GM04503 (cell line): ENCODE results near the gene FHIT.

Experiments used
- DNase-seq: peaks from one replicate; pipeline ENCODE4 v3.0.0-alpha.2; 2012; ENCODE audit warnings: low read depth

FHIT gene

DNA sequence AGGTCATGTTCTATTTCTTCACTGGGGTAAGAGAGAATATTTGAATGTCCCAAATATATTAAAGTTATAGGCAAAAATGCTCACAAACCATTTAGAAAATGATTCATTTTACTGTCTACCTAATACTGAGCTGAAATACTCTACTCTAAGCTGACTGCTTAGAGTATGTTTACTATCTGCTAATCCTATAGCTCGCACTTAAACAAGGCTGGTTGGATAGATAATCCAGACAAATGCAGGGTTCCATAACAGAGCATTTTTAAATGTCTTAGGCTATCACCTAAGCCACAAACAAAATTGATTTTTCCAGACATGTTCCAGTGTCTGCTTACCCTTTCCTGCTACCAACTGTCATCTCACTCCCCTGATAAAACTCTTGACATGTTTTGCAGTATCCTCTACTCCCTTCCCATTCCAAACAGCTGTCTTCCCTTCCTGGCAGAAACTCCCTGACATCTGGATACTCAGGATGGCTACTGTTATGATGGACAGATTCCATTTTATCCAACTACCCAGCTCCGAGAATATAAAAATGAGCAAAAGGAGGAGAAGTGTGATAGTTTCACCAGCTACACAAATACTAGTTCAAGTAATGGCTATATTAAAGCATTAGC, 1034.7 kb downstream of the FHIT start:
- no peak for DNase-seq

DNA sequence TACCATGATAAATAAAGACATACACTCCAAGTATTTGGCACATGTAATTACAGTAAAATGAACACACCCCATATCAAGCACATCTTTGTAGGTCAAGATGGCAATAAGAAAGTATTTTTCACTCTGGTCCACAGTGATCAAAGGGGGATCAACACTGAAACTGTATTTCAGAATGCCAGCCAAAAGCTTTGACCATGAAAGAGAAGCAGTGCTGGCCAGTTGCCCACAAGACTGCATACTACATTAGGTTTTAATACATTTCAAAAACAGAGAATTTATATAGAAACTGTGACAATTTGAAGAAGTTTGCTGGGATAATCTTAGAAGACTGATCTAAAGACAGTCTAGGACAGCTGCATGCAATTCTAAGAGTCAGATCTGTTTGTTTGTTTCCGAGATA, 1035.3 kb downstream of the FHIT start:
- DNase-seq = no peak

DNA sequence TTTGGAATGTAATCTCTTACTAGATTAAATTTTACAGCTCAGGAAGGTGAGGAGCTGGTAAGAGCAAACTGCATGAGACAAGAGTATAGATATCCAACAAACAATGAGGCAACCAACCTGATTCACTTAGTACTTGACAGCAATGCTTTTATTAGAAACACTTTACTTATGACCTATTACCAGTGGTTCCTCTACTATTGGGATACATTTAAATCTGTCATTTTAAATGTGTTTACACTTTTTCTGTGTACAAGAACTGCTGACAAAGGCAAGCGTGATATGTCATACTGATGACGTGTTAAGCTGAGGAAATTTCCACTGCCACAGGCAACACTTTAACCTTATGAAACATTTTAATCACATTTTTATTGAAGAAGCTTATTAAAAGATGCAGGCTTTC, 1043.3 kb downstream of the FHIT start:
- DNase-seq = no peak

DNA sequence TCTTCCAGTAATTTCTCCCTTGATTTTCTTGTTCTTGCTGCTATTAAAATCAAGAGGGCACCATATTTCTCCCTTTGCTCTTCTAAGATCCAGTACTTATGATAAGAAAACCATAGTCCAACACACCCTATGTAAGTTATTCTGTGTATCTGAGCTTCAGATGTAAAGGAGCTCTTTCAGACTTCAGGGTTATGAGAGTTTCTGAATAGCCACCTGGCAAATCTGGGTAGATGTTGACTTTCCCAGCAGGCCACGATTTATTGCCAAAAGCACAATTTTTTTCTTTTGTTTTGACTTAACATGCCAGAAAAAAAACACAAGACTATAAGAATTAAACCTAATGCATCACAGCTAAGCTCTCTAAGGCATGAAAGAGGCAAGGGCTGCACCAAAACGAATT, 1045.0 kb downstream of the FHIT start:
- DNase-seq = no peak

DNA sequence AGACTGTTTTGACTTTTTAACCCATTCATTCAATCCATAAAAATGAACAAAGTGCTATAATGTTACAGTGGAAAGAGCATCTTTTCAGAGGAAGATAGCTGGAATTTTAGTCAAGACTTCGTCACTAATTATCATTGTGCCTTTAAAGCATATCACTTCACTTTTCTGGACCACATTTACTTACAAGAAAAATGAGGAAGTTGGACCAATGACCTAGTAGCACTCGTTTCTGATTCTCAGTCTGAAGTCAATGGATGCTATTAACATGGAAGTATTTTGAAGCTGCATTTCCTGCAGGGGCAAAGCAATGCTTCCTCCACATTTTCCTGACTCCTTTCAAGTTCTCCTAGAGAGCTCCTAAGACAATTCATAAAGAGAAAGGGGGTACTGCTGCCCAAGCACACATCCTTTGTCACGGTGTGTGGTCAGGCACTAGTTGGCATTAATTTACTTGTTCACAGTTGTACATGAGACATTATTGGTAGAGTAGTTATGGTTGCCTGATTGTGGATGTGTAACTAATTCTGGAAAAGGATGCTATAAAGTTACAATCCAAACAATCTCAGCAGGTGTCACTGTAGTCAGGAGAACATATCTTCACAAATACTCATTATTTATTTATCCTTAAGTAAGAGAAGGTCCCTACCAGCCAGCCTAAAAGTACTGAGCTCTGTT, 1049.1 kb downstream of the FHIT start:
- DNase-seq = no peak

DNA sequence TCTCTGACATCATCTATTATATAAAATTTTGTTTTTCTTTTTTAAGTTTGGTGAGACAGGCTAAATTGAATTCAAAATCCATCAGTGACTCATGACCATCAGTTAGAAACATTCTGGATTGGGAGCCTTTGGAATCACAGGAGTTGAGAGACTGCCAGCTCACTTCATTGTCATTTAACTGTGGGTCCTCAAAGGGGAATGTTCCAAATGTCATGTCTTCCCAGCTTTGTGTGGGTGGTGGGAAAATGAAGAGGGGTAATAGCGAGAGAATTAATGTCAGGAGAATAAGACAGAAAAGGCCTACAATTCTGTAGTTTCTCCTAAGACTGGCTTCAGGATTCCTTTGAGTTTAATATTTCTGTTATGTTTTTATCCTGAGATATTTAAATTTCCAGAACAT, 1051.9 kb downstream of the FHIT start:
- DNase-seq = no peak

DNA sequence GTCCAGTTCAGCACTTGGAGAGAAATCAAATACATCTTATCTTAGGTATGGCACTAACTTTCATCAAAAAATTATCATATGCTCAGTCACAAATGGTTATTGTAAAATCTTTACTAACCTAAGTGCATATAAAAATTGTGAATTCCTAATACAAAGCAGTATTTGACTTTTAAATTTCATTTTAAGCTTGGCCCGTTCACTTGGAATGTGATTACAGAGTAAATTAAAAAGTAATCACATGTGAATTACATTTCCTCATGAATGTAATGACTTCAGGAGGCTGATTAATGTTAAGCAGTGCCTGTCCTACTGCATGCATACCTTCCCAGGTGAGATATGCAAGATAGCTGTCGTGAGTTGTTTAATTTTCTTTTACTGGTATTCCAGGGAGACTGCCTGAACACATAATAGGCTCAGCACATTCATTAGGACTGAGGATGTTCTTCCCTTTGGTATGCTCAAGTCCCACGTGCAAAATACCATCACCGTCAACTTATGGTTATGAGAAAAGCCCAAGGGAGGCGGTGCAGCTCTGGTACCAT, 1053.0 kb downstream of the FHIT start:
- no peak for DNase-seq

DNA sequence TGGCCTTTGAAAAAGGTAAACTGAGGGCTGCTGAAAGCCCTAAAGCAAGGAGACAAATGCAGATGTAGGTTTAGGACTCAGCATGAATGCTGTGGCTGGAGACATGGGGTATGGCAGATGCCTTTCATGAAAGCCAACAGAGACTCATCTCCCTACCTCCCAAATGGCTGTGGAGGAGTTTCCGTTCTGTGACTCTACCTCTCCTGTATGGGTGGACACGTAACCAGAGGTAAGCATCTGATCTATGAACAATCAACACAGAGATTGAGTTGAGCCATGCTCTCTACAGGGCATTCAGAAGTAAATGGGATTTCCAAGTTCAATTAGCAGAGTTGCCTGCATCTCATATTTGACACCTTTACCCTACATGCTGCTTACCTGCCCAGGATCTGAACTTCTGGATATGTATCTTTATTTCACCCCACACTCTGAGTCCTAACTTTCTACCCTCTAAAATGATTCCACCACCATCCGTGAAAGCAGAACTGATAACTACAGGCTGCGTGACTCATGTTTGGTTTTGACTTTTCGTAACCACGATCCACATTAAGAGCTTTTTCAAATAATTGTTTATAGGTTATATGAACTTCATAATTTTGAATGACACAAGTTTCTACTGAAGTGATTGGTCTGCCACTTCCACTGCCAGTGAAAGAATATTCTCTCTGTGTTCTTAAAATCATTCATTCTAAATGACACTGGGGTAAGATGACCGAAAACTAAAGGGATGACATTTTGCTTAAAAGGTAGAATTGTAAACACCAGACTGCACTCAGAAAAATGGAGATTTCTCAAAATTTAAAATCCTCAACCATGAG, 1058.7 kb downstream of the FHIT start:
- no peak for DNase-seq

DNA sequence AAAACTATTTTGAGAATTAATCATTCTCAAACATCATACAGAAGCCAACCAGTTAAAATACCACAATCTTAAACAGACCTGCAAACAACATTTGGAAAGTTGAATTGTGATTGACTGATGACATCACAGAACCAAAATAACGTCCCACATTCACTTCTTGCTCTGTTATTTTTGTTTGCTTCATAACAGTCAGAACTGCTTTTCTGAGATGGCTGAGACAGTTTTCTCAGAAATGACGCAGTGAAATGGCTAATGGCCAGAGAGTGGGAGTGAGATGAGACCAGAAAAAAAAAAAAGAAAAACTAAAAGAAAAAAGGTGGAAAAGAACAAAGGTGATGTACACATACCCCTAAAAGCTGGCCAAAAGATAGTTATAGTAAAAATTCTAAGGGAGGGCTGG, 1061.2 kb downstream of the FHIT start:
- no peak for DNase-seq

DNA sequence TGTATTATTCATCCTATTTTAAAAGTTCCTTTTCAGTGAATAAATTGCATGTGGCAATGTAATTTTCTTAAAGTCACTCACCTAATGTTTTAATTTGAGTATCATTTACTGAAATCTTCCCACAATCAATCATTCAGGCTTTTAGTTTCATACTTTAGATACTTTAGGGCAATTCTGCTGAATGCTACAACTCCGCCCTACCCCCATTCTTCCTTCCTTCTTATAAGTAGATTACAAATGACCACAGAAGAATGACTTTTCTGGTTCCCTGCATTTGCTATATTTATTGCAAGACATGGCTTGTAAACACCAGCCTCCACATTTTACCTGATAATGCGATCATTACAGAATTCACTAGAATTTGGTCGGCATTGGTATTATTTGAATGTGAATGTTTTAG, 1061.9 kb downstream of the FHIT start:
- DNase-seq = no peak

DNA sequence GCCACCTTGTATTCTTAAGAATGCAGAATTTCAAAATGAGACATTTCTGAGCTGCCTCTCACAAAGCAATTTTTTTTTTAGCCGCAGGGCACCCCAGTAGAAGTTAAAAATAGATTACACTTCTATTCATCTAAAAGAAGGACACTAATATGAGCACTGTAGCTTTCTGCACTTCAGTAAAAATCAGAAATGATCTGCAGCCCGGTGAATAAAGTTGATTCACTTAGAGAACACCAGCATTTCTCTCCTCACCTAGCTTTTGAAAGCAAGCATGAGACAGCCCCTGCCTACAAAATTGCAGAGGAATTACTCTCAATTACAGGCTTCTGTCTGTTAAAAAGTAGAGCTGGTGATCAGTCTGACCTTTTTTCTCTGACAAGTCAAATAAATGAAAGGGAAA, 1062.4 kb downstream of the FHIT start:
- no peak for DNase-seq

DNA sequence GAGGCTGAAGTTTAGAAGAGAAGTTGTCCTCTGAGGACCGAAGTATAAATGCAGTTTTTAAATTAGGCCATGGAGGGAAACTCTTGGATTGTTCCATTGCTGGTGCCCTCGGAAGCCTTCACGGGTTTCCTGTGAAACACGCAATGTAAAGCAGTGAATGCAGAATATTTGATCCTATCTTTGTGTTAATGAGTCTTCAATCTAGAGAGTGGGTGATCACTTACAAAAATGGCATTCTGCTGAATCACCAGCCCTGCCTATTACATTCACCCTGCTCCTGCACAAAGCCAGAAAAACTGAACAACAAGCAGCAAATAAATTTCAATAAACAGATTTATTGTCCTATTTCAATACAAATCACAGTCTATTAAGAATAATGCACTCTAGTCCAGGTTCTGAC, 1063.9 kb downstream of the FHIT start:
- DNase-seq = no peak

DNA sequence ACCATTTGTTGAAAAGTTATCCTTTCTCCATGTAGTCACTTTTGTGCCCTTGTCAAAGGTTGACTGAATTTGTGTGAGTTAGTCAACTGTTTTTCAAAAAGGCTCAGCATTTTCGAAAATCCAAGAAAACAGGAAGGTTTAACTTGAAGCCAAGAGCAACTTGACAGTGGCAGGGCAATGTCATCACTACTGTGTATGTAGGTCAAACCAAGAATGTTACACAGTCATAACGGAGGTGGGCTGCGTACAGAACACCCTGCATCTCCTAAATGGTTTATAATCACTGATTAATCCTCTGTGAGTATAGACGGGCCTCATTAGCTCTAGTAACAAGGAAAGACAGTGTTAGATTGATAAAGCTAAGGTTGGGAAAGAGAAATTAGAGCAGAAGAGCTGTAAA, 1064.9 kb downstream of the FHIT start:
- DNase-seq = no peak

DNA sequence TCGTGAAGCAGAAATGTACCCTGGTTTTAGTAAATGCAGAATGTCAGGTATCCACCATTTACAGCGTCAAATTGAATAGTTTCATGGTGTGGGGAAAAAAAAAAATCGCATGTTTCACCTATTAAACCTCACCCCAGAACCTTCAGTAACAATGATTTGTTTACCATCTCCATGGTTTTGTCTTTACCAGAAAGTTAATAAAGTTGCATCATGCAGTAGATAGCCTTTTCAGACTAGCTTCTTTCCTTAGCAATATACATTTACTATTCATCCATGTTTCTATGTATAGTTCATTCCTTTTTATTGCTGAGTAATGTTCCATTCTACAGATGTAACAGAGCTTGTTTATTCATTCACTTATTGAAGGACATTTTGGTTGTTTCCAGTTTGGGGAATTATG, 1066.1 kb downstream of the FHIT start:
- DNase-seq = no peak

DNA sequence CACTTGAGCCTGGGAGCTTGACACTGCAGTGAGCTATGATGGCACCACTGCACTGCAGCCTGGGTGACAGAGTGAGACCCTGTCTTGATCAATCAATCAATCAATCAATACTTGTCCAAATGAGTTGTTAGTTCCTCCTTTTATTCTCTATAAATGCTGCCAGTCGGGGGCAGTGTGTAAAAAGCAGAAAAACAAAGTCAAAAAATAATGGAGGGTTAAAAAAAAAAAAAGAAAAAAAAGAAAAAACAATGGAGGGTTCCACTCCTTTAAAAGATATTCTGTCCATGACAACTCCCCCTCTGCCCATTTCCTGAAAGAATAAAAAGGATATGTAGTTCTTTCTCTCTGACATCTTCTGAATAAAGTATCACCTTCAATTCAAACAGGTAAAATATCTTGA, 1068.6 kb downstream of the FHIT start:
- DNase-seq = no peak

DNA sequence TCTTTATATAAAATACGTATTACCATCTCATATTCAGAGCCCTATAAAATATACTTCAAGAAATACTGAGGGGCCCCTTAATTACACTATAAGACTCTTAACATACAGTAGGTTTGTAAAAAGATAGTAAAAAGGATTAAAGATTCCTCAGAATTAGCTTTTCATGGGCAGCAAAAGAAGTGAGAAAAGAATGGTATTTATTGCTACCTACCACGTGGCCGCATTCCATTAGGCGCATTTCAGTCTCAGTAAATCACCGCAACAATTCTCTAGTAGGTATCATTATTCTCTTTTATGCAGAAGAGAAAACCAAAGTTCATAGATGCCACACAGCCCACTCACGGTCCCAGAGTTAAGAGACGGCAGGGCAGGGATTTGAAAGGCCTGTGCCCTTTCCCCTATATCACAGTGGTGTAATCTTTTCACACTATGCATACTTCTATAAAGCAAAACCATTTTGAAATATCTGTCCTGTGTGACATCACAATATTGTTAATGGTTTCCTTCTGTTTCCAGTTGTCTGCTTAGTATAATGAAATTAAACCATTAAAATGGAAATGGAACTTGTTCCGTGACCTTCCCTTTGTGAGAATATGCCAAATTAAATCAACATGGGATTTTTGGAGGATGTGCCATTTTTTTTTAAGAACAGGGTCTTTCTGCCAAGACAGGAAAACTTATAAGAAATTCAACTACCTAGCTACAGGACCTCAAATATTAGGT, 1072.2 kb downstream of the FHIT start:
- DNase-seq = no peak

DNA sequence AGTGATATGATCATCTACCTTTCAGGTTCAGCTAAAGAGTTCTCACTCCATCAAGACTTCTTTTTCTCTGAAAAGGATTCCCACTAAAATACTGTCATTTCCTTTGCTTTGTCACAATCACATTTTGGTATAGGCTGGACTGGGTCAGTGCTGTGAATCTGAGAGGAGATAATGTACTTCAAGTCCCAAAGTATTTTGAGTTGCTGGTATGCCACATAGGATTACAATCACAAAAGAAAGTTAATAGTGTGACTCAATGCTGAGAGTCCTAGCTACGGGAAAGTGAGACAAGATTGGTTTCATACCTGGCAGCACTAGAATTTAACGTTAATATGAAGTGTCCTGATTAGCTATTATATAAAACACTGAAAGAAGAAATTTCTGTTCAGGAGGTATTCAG, 1073.5 kb downstream of the FHIT start:
- no peak for DNase-seq

DNA sequence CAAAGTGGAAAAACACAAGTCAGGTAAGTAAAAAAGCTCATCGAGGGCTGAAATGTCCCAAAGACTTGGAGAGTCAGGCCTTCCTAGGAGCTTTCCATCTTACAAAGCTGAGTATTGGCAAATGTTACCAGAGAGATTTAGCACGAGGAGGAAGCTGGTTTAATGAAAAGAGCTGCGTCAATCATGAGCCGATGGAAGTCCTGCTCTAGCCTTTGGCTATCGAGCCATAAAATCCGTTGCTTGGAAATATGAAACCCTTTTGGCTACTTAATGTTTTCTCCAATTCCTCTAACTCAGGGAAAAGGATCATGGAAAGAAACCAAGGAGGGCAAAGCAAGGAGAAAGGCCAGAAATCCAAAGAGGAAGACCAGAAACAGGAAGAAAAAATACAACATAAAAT, 1074.6 kb downstream of the FHIT start:
- DNase-seq = no peak

DNA sequence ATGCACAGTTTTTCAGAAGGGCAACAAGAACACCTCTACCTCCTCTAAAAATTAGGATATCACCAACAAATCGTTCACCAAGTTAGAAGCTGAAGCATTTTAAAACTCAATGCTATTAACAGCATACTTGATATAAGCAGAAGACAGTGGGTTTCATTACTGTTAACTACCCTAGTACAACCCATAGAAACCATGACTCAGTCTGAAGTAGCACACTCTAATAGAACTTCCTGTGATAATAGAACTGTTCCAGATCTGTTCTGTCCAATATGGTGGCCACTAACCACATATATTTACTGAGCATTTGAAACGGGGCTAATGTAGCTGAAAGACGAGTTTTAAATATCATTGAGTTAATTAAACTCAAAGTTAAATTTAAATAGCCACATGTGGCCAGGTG, 1075.6 kb downstream of the FHIT start:
- no peak for DNase-seq

DNA sequence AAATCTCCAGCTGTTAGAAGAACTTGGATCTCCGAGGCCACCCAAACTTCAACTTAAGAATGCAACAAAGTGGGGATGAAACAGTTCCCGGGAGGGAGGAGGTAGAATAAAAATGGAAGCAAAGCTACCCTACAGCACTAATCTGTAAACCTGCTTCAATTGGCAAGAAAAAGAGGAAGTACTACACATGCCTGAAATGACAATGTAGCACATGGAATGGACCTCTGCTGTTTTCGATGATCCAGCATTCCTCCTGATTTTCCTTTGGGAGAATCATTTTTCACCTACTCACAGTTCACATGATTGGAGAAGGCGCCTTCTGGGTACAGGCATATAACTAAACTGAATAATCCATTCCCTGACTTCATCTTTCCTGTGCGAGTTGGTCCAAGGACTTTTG, 1081.5 kb downstream of the FHIT start:
- no peak for DNase-seq

DNA sequence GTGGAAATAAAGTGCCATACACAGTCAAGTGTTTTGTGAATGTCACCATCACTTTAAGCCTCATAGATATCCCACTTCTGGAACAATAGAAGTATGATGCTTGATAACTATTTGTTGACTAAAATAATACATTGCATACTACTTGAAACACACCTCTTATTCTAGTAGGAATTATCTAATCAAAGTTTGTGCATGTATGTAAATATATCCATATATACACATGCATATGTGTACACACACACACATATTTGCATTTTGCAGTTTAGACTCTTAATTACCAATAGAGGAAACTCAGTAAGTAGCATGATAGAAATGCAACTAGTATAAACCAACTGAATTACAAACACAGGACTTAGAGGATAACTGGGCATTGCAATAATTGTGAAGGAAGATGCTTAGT, 1084.1 kb downstream of the FHIT start:
- no peak for DNase-seq
